GM19328 (cell line): ENCODE results near the gene PICK1.

Experiments used
- ATAC-seq: cut with Tn5 transposase; IDR thresholded peaks from one replicate; pipeline ENCODE4 v1.9.1; 2021; ENCODE audit warnings: mild to moderate bottlenecking, moderate library complexity; ENCODE audit not compliant: unreplicated experiment

PICK1 gene

GRCh38 chr22:38086001-38086845, 29.0 kb downstream of the PICK1 start:
- ATAC-seq: no peak

DNA sequence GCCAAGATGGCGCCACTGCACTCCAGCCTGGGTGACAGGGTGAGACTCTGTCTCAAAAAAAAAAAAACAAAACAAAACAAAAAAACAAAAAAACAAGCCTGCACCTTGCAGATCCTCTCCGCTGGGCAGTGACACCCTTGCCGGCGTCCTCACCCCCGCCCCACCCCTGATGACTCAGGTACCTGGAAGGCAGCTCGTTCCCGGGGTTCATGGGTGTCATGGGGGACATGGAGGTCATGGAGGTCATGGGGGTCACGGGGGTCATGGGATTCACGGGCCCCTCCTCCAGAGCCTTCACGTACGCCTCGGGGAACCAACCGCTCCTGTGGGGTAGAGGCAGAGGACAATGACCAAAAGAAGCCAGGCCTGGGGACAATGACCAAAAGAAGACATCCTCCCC, 29.7 kb downstream of the PICK1 start:
- ATAC-seq: no peak

DNA sequence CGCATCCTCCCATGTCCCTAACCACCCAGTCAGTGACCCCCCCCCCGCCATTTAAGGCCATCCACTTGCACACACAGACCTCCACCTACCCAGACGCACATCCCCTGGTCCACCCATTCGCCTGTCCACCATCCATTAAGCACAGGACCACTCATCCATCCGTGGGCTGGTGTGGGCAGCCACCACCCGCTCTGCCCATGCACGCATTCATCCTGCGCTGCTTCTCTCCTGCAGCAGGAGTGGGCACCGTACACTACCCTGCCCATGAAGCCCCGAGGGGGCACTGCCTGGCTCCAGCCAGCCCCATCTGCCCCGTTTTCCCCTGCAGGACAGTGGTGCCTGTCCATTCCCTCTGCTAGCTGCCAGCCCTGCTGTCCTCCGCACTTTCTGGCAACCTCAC, 30.7 kb downstream of the PICK1 start:
- no peak for ATAC-seq

DNA sequence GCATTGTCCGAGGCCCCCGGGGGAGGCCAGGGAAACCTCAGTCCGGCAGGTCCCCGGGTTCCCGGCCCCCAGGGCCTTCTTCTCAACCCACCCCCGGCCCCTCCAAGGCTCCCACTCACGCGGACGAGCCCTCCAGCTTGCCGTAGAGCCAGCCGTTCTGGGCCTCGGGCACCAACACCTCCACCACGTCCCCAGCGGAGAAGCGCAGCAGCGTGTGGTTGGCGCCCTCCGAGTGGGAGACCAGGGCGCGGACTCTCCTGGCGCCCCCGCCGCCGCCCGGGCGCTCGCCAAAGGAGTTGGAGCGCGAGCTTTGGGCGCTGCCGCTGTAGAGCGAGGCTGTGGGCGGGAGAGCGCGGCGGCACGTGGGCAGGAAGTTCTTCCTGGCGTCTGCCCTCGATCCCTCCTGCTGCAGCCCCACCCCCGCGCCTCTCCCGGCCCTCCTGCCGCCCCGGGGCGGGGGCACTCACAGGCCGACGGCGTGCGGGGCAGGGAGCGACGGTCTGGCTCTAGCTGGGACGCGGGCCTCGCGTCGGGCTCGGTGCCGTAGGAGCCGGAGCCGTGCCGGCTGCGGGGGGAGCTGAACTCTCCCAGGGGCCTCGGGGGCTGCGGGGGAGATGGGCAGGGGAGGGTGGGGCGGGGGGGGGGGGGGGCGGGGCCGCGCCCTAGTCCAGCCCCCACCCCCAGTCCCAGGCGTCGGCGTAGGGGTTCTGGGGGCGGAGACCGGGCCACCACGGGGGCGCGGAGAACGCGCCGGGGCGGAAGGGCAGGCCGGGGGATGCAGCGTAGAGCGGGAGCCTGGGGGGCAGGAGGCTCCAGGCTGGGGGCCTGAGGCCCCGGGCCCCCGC, 31.6 kb downstream of the PICK1 start:
- ATAC-seq: no peak

DNA sequence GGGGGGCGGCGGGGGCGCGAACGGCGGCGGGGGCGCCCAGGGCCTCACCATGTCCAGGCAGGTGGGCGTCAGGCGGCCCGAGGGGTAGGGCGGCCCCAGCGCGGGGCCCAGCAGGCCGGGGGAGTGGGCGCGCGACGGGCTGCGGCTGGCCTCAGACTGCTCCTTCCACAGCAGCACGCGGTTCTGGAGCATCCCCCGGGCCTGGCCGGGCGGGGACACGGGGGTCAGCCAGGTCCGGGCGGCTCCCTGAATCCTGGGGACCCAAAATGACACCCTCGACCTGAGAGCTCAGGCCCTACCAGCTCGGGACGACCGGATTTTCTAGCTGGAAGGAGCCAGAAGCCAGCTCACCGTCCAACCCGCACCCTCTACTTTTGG, 32.3 kb downstream of the PICK1 start:
- ATAC-seq: no peak

- no peak for ATAC-seq
These were observed 39.9 kb downstream of the PICK1 start for GRCh38 chr22:38097058-38097457.

- ATAC-seq: no peak
These were observed 40.6 kb downstream of the PICK1 start for GRCh38 chr22:38097557-38098409.

DNA sequence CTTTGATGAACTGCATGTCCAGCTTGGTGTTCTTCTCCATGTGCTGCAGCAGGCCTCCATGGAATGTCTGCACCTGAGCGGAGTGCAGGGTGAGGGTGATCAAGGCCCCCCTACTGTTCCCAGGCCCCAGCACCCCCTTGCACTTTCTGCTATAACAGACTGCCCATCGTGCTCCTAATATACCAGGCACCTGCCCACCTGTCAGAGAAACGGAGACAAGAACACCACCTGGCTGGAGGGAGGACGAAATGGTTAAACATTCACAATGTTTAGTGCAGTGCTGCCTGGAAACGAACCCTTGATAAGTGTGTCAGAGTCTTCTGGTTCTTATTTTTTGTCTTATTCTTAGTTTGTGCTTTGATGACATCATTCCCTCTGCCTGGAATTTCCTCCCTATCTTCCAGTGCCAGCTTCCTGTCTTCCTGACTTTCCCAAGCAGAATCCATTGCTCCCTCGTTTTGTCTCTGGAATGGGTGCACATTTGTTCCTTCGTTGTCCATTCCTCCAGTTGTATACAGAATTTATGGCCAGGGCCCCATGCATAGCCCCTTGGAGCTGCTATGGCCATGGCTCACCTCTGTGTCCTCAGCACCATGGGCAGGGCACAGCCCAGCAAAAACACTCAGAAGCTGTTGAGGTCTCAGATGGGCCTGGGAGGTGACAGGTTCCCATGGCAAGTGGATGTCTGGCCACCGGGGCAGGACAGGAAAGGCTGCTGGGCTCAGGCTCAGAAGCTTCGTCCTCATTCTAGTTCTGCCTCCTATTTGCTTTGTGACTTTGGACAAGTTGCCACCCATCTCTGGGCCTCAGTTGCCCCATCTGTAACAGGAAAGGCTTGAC, 41.4 kb downstream of the PICK1 start:
- no peak for ATAC-seq

GRCh38 chr22:38103641-38104040, 46.4 kb downstream of the PICK1 start:
- ATAC-seq: no peak

DNA sequence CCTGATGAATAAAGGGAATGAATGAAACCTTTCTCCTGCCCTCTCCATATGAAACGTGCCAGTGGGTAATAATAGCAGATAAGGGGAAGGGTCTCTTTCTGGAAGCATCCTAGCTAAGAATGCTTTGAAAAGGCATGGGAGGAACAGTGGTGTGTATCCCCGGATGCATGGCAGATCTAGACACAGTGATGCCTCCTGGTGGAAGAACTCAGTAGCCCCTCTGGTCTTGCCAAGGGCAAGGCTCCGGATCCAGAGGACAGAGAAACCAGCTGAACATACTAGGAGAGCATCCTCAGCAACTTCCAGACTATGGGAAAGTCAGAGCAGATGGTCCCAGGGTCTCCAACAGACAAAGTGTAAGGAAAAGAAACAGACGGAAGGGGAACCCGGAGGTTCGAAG, 46.9 kb downstream of the PICK1 start:
- ATAC-seq: no peak

GRCh38 chr22:38106814-38107578, 49.8 kb downstream of the PICK1 start:
- ATAC-seq: no peak

DNA sequence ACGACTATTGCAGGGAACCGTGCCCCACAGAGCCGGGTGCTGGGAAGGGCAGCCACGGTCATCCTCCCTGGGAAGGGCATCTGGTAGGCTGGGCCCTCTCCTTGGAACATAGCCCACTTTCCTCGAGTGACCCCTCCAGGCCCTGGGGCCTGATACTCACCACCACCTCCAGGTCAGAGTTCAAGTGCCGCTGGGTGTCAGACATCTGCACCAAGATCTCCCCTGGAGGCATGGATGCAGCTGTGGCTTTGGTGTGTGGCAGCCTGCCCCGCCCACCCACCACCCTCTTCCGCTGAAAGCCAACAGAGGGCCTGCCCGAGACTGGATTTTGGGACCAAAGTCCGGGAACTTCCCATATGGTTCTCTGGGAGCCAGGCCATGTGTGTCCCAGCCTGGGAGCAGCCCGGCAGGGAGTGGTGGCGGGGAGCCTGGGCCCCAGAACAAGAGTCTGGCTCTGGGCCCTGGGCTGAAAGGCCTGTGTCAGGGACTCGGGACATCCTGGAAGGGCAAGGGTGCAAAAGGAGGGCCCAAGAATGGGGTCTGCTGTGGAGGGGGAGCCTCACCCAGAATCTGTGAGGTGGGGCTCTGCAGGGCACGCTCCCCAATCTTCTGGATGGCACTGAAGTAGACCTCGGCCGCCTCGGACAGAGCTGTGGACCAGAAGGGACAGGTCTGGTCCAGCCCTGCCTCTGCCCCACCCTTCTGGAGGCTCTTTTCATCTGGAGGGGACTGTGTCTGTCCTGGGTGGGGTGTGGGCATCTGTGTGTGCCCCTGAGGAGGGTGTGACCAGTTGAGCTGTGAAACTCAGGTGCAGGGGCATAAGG, 50.7 kb downstream of the PICK1 start:
- no peak for ATAC-seq

DNA sequence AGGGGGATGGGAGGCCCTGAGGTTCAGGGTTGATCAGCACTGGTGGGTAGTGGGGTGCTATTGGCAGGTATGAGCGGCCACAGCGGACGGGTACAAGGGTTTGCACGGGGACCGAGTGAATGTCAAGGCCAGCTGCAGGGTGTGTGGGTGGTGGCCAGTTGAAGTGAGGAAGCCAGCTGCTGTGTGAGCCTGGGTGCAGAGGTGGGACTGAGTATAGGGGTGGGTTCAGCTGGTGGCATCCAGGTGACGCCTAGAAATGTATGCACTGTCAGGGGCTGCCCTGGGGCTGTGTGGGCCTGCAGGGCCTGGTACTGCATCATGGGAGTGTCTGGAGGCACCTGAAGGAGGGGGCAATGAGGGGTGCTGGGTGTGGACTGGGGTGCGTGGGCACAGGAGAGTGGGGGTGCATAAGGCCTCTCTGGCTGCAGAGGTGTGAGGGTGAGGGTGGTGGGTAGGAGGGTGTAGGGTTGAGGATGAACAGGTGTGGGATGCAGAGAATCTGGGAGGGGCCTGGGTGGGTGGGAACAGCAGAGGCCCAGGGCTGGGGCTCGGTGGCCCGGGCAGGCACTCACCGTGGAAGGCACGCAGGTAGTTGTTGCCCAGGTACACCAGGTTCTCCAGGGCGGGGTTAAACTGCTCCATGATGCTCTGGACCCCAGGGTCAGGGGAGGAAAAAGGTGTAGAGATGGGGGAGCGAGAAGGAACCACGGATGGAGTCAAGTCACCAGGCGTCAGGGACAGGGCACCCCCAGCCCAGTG, 51.5 kb downstream of the PICK1 start:
- no peak for ATAC-seq

- no peak for ATAC-seq
These were observed 52.3 kb downstream of the PICK1 start for GRCh38 chr22:38109371-38110001.

DNA sequence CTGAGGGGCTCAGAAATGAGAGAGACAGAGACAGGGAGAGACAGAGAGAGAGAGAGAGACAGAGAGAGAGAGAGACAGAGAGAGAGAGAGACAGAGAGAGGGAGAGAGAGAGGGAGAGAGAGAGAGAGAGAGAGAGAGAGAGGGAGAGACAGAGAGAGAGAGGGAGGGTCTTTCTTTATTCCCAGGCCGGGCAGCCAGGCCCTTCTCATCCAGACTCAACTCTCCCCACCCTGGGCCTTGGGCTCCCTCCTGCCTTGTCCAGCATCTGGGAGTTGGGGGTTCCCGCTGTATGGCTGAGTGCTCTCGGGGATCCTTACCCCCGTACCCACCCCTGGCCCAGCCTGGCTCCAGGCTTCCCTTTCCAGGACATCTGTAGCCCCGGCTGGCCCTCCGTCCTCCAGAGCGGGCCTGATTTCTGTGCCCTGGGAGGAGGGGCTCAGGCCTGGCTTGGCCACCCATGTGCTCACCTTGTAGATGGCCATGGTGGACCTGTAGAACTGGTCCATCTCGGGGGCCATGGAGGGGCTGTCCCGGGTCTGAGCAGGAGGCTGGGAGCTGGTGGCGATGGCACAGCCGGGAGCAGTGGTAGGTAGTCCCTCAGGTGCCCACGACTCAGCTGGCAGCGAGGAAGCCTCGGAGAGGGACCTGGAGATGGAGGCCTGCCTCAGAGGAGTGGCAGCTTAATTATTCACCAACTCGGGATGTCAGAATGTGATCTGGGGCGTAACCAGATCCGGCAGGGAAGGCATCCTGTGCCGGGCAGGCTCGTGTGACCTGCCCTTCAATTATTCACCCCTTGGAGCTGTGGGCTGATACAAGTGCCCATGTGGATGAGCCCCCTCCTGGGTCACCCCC, 53.0 kb downstream of the PICK1 start, which contains the start of gene BAIAP2L2:
Gene BAIAP2L2 (minus strand): TSS at position 677 of the 855 bp plus-strand sequence. CDS start 159 bp downstream, at position 518.
- no peak for ATAC-seq
